GM12878 (cell line): ENCODE data around the gene COL28A1. TPM values are rescaled to one million over a fixed set of nuclear protein-coding genes. Genes with fewer than 3 reads are reported as not detected.

Experiments
- ATAC-seq: fragments of 200-7000 bp; cut with Tn5 transposase; 3 replicates; pipeline ENCODE4 v1.9.1; 2020; ENCODE audit warnings: mild to moderate bottlenecking, moderate library complexity
- BruUV-seq: library from RNA; stranded (reverse); fragments of 400-500 nt; replicated peaks from 2 replicates; lab custom pipeline; 2021; lab: Mats Ljungman, UMichigan
- CTCF ChIA-PET: fragments of 300-600 bp; sonication (Branson Sonifier 250); formaldehyde crosslinking; extraction: SDS; loops from one replicate; lab custom pipeline; 2021; ENCODE audit warnings: inconsistent platforms; lab: Yijun Ruan, JAX
- POLR2A ChIA-PET: fragments of 350-600 bp; formaldehyde crosslinking; extraction: SDS; loops from one replicate; lab custom pipeline; 2021; ENCODE audit warnings: inconsistent platforms; lab: Charles Lee
- RAD21 ChIA-PET: fragments of 300-600 bp; sonication (Branson Sonifier 250); formaldehyde crosslinking; loops from one replicate; lab custom pipeline; 2023; ENCODE audit warnings: antibody characterized with exemption; ENCODE audit not compliant: unreplicated experiment; lab: Charles Lee
- SMC1A ChIA-PET: fragments of 300-600 bp; sonication (Branson Sonifier 250); formaldehyde crosslinking; loops from one replicate; lab custom pipeline; 2023; ENCODE audit not compliant: unreplicated experiment, uncharacterized antibody; lab: Charles Lee
- DNase-seq: peaks from one replicate; pipeline ENCODE4 v3.0.0-alpha.2; 2011; ENCODE audit warnings: low read depth, low spot score
- FAIRE-seq: peaks from 3 replicates; lab custom pipeline; 2011; peaks lifted over from hg19 to GRCh38; lab: Jason Lieb, UNC
- H2AFZ ChIP-seq: 2 replicates; pipeline ENCODE4 v1.6.0; 2011; ENCODE audit warnings: low read depth, low read length, control low read depth; ENCODE audit not compliant: control insufficient read depth
- H3K27ac ChIP-seq: 2 replicates; pipeline ENCODE4 v1.5.1; 2011; ENCODE audit warnings: control low read depth; ENCODE audit not compliant: control insufficient read depth, insufficient read depth
- H3K27me3 ChIP-seq, 2 experiments: replicated peaks in 1 of 2; 2 replicates each; pipeline versions ENCODE4 v1.6.0 to v1.6.1; 2011; ENCODE audit warnings: low read length in 1 of 2; ENCODE audit not compliant: control insufficient read depth in 2 of 2, insufficient read depth in 2 of 2
- H3K36me3 ChIP-seq, 2 experiments: 2 replicates each; pipeline ENCODE4 v1.5.1; 2011; ENCODE audit warnings: low read length in 1 of 2; ENCODE audit not compliant: control insufficient read depth in 2 of 2, insufficient read depth in 2 of 2
- H3K4me1 ChIP-seq: 2 replicates; pipeline ENCODE4 v1.6.1; 2011; ENCODE audit warnings: mild to moderate bottlenecking, low read length, moderate library complexity, mixed read lengths; ENCODE audit not compliant: control insufficient read depth, insufficient read depth
- H3K4me2 ChIP-seq: 2 replicates; pipeline ENCODE4 v1.6.0; 2011; ENCODE audit warnings: control low read depth; ENCODE audit not compliant: control insufficient read depth, insufficient read depth
- H3K4me3 ChIP-seq: fragments of 200-600 bp; sonication (generic); 2 replicates; pipeline ENCODE4 v1.5.1; 2016
- H3K79me2 ChIP-seq: 2 replicates; pipeline ENCODE4 v1.6.0; 2011; ENCODE audit warnings: low read length; ENCODE audit not compliant: control insufficient read depth, insufficient read depth
- H3K9ac ChIP-seq: 2 replicates; pipeline ENCODE4 v1.8.0; 2011; ENCODE audit warnings: low read length, control low read depth, mixed read lengths; ENCODE audit not compliant: control insufficient read depth, insufficient read depth
- H3K9me3 ChIP-seq: replicated peaks from 3 replicates; pipeline ENCODE4 v1.5.1; 2011; ENCODE audit warnings: mild to moderate bottlenecking, low read length; ENCODE audit not compliant: control insufficient read depth, insufficient read depth
- H4K20me1 ChIP-seq: 2 replicates; pipeline ENCODE4 v1.6.0; 2011; ENCODE audit not compliant: control insufficient read depth, insufficient read depth
- ATF3 ChIP-seq: IDR thresholded peaks from 2 replicates; pipeline ENCODE4 v1.6.1; 2011; ENCODE audit warnings: low read depth, mild to moderate bottlenecking, low read length, moderate library complexity, borderline replicate concordance; ENCODE audit errors: extremely low read depth
- BMI1 ChIP-seq: fragments of 450-650 bp; IDR thresholded peaks from 2 replicates; pipeline ENCODE4 v1.6.1; 2016; ENCODE audit warnings: mild to moderate bottlenecking, moderate library complexity, borderline replicate concordance
- CBX3 ChIP-seq: fragments of 200-600 bp; sonication (generic); IDR thresholded peaks from 2 replicates; pipeline ENCODE4 v1.6.1; 2016; ENCODE audit warnings: low read depth, borderline replicate concordance
- EED ChIP-seq: sonication (generic); IDR thresholded peaks from 2 replicates; pipeline ENCODE4 v1.6.1; 2016; ENCODE audit warnings: antibody characterized with exemption, low read depth
- FOXK2 ChIP-seq: fragments of 450-650 bp; IDR thresholded peaks from 2 replicates; pipeline ENCODE4 v1.6.1; 2017; ENCODE audit warnings: mild to moderate bottlenecking, moderate library complexity
- HDAC6 ChIP-seq: fragments of 200-600 bp; sonication (generic); IDR thresholded peaks from one replicate; pipeline ENCODE4 v1.8.0; 2017; ENCODE audit warnings: antibody characterized with exemption; ENCODE audit not compliant: unreplicated experiment
- IKZF2 ChIP-seq, 2 experiments: fragments of 450-650 bp; IDR thresholded peaks; 2 replicates each; pipeline ENCODE4 v1.6.1; 2017; ENCODE audit warnings: mild to moderate bottlenecking in 2 of 2, moderate library complexity in 2 of 2
- IRF4 ChIP-seq: IDR thresholded peaks from 2 replicates; pipeline ENCODE4 v1.6.1; 2011; ENCODE audit warnings: low read depth, low read length
- KLF5 ChIP-seq: fragments of 450-650 bp; IDR thresholded peaks from 2 replicates; pipeline ENCODE4 v1.6.1; 2014; ENCODE audit warnings: mild to moderate bottlenecking; ENCODE audit not compliant: partially characterized antibody
- MEF2A ChIP-seq: IDR thresholded peaks from 2 replicates; pipeline ENCODE4 v1.6.1; 2011; ENCODE audit warnings: low read depth, mild to moderate bottlenecking, low read length, moderate library complexity; ENCODE audit not compliant: insufficient read depth
- POLR2AphosphoS2 ChIP-seq: IDR thresholded peaks from 2 replicates; pipeline ENCODE4 v1.6.1; 2011; ENCODE audit warnings: low read depth, mild to moderate bottlenecking, low read length, improper control_type of control experiment, moderate library complexity
- POLR2AphosphoS5 ChIP-seq: IDR thresholded peaks from 2 replicates; pipeline ENCODE4 v1.6.1; 2011; ENCODE audit warnings: mild to moderate bottlenecking, low read length, inconsistent platforms
- RBBP5 ChIP-seq: fragments of 200-600 bp; sonication (generic); conservative IDR thresholded peaks from 2 replicates; pipeline ENCODE4 v1.6.1; 2016
- SMAD1 ChIP-seq: fragments of 450-650 bp; IDR thresholded peaks from 2 replicates; pipeline ENCODE4 v1.6.1; 2018; ENCODE audit warnings: mild to moderate bottlenecking, low read depth; ENCODE audit not compliant: partially characterized antibody
- ZNF274 ChIP-seq: IDR thresholded peaks from one replicate; pipeline ENCODE4 v1.8.0; 2011; ENCODE audit not compliant: insufficient read length, insufficient read depth
- WGBS: methylation state at CpG from one replicate; pipeline ENCODE4 v1.1.6; 2016; ENCODE audit warnings: low lambda C conversion rate; ENCODE audit not compliant: insufficient replicate concordance, insufficient coverage; ENCODE audit errors: missing lambda C conversion rate; 5-methylcytosine and 5-hydroxymethylcytosine counted together
- in situ Hi-C: fragments of 300-500 bp; cut with MboI; formaldehyde crosslinking; loops from 9 replicates; pipeline ENCODE4 v1.14.3; 2018; ENCODE audit warnings: mixed read lengths
- intact Hi-C: fragments of 100-400 bp; cut with micrococcal nuclease; formaldehyde crosslinking; loops from one replicate; pipeline ENCODE4 v1.14.2; 2022; ENCODE audit not compliant: unreplicated experiment
- polyA plus RNA-seq, 11 experiments: library from polyadenylated mRNA; depleted of rRNA in 4 of 11; unstranded in 6 of 11; stranded (reverse) in 5 of 11; fragments of >200 nt; fragmentation: Nextera tagmentation in 4 of 11; fragmentation: Illumina TruSeq in 1 of 11; extraction: Ambion mirVana in 4 of 11; extraction: Trizol in 1 of 11; gene quantifications; 1 replicate in 1 of 11; 2 replicates in 10 of 11; pipeline versions ENCODE4 v1.2.1 to v1.2.3, GENCODE V29; 2011 to 2016; ENCODE audit warnings: inconsistent platforms in 2 of 11, missing spikeins in 2 of 11, low read depth in 1 of 11
- total RNA-seq, 4 experiments: library from RNA; depleted of rRNA in 3 of 4; stranded (reverse); fragments of >200 nt in 3 of 4; fragmentation: Illumina TruSeq in 1 of 4; extraction: Trizol in 1 of 4; gene quantifications; 2 replicates each; pipeline versions ENCODE4 v1.2.1 to v1.2.3, GENCODE V29; 2013 to 2021
- TF ChIP-seq, protein P1 (sequence below): fragments of 450-650 bp; formaldehyde crosslinking; IDR thresholded peaks from 2 replicates; pipeline ENCODE4 v1.4.0; 2020; ENCODE audit warnings: mild to moderate bottlenecking, moderate library complexity
- TF ChIP-seq, protein P2 (sequence below): fragments of 450-650 bp; IDR thresholded peaks from 2 replicates; pipeline ENCODE4 v1.6.1; 2017; ENCODE audit warnings: antibody characterized with exemption, mild to moderate bottlenecking, moderate library complexity
- TF ChIP-seq, protein P3 (sequence below): IDR thresholded peaks from 2 replicates; pipeline ENCODE4 v1.6.1; 2011; ENCODE audit warnings: borderline replicate concordance, low read depth, mild to moderate bottlenecking, moderate library complexity, mixed read lengths, low read length; ENCODE audit not compliant: insufficient read depth; ENCODE audit errors: extremely low read length

COL28A1 gene
- total and polyA plus RNA-seq, 10 of the 15 experiments (the other 5 are each of a cell fraction or from before 2014, with no cell fraction given): 0.05 to 0.22 TPM; not detected in 8

DNA sequence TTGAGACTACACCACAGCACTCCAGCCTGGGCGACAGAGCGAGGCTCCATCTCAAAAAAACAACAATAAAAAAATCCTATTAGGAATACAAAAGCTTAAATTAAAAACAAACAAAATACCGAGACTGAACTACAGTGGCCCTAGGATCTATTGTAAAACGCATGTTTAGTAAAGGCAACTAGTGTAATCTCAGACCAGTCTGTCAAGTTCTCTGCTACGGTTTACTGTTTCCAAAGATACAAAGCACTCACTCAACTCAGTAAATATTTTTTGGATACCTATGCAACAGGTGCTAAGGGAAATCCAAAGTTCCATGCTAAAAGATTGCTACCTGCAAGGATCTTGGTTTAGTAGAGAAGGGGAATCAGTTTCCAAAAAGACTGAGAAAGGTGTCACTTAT lies 27.6 kb upstream of the COL28A1 start:
- Histone ChIP-seq H3K36me3 (no peaks in the 10 kb centered on the region), H3K9me3 (no peaks in the 10 kb centered on the region; the same call in 2 of the 3 replicates), H3K27me3 (no peaks in the 10 kb centered on the region), H3K79me2 (peaks cover 15% of the 10 kb centered on the region), H3K27ac (no peak overlapping the region), H3K4me3 (no peak overlapping the region), H2AFZ (no peak overlapping the region), H3K4me1 (0 out of 2 replicates have a peak, but pooled peaks cover 3% of the 10 kb centered on the region), H3K9ac (no peak overlapping the region), H3K4me2 (no peak overlapping the region), H4K20me1 (no peaks in the 10 kb centered on the region)
- ChIA-PET SMC1A (interaction anchor here (1.3 to 1.5 kb wide), 2 partner anchors 9 to 13 kb away, joined by 3 read pairs; no protein-coding TSS in a partner anchor), POLR2A (interaction anchor here (0.9 kb wide), 1 partner anchor 13 kb away, joined by 3 read pairs; no protein-coding TSS in a partner anchor), RAD21 (interaction anchor here (1.9 kb wide), 1 partner anchor 22 kb away, joined by 5 read pairs; no protein-coding TSS in a partner anchor), CTCF (interaction anchor here (1.0 kb wide), 1 partner anchor 32 kb away, joined by 5 read pairs; no protein-coding TSS in a partner anchor)
- no TSS peak for BruUV-seq
- in situ Hi-C loops: no loop called here
- intact Hi-C loops: no loop called here
- 95% methylated on average over 5 of the region's 5 CpGs for WGBS
- no peak for ATAC-seq
- no peak for FAIRE-seq
- DNase-seq: no peak
- TF ChIP-seq EED: no peak
- TF ChIP-seq POLR2AphosphoS5: no peak
- no peak for TF ChIP-seq ATF3
- TF ChIP-seq MEF2A: no peak
- TF ChIP-seq SMAD1: no peak
- no peak for TF ChIP-seq KLF5
- no peak for TF ChIP-seq POLR2AphosphoS2
- TF ChIP-seq ZNF274: no peak
- TF ChIP-seq FOXK2: no peak
- no peak for TF ChIP-seq IRF4
- no peak for TF ChIP-seq HDAC6
- TF ChIP-seq, protein P1, sequence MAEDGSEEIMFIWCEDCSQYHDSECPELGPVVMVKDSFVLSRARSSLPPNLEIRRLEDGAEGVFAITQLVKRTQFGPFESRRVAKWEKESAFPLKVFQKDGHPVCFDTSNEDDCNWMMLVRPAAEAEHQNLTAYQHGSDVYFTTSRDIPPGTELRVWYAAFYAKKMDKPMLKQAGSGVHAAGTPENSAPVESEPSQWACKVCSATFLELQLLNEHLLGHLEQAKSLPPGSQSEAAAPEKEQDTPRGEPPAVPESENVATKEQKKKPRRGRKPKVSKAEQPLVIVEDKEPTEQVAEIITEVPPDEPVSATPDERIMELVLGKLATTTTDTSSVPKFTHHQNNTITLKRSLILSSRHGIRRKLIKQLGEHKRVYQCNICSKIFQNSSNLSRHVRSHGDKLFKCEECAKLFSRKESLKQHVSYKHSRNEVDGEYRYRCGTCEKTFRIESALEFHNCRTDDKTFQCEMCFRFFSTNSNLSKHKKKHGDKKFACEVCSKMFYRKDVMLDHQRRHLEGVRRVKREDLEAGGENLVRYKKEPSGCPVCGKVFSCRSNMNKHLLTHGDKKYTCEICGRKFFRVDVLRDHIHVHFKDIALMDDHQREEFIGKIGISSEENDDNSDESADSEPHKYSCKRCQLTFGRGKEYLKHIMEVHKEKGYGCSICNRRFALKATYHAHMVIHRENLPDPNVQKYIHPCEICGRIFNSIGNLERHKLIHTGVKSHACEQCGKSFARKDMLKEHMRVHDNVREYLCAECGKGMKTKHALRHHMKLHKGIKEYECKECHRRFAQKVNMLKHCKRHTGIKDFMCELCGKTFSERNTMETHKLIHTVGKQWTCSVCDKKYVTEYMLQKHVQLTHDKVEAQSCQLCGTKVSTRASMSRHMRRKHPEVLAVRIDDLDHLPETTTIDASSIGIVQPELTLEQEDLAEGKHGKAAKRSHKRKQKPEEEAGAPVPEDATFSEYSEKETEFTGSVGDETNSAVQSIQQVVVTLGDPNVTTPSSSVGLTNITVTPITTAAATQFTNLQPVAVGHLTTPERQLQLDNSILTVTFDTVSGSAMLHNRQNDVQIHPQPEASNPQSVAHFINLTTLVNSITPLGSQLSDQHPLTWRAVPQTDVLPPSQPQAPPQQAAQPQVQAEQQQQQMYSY (CRISPR knock-in tag): no peak
- TF ChIP-seq, protein P2, sequence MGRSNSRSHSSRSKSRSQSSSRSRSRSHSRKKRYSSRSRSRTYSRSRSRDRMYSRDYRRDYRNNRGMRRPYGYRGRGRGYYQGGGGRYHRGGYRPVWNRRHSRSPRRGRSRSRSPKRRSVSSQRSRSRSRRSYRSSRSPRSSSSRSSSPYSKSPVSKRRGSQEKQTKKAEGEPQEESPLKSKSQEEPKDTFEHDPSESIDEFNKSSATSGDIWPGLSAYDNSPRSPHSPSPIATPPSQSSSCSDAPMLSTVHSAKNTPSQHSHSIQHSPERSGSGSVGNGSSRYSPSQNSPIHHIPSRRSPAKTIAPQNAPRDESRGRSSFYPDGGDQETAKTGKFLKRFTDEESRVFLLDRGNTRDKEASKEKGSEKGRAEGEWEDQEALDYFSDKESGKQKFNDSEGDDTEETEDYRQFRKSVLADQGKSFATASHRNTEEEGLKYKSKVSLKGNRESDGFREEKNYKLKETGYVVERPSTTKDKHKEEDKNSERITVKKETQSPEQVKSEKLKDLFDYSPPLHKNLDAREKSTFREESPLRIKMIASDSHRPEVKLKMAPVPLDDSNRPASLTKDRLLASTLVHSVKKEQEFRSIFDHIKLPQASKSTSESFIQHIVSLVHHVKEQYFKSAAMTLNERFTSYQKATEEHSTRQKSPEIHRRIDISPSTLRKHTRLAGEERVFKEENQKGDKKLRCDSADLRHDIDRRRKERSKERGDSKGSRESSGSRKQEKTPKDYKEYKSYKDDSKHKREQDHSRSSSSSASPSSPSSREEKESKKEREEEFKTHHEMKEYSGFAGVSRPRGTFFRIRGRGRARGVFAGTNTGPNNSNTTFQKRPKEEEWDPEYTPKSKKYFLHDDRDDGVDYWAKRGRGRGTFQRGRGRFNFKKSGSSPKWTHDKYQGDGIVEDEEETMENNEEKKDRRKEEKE: no peak
- TF ChIP-seq, protein P3, sequence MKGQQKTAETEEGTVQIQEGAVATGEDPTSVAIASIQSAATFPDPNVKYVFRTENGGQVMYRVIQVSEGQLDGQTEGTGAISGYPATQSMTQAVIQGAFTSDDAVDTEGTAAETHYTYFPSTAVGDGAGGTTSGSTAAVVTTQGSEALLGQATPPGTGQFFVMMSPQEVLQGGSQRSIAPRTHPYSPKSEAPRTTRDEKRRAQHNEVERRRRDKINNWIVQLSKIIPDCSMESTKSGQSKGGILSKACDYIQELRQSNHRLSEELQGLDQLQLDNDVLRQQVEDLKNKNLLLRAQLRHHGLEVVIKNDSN: no peak
- no peak for TF ChIP-seq BMI1
- TF ChIP-seq IKZF2 (IDR thresholded peaks at IDR 0.05): no peak
- no peak for TF ChIP-seq RBBP5
- no peak for TF ChIP-seq CBX3
